ENCODE results near the gene OR5H2. TPM values are rescaled to one million over a fixed set of nuclear protein-coding genes. Genes with fewer than 3 reads are reported as not detected.
"Not testable (repeated sequence)": the region's sequence is repeated elsewhere in the genome, so short reads cannot be mapped to it uniquely, and the experiment has no call there.

Gene OR5H2
- not detected in 2 replicates for total RNA-seq (2014; rRNA removed; shearing (Covaris generic))

DNA sequence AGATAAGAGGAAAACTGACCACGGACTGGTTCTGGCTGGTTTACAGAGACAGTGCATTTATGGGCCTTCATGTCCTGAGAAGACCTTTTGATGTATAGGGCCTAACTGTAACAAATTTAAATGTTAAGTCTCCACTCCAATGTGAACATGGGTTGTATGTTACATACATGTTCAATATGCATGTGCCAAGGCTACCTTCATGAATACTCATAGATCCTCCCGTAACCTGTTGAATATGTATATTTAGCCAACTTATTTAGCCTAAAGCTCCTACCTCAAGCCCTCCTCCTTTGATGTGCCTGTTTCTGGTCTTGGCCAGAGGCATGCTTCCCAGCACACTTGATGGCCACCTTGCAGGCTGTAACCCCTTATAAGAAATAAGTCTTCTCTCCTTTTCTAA is at the start of gene OR5H2:
Gene OR5H2, plus strand, starts transcription at position 301 of the 400 bp plus-strand sequence. CDS start 398 bp downstream, outside the sequence.
- no peak for DNase-seq (ENCODE audit: low spot score)

DNA sequence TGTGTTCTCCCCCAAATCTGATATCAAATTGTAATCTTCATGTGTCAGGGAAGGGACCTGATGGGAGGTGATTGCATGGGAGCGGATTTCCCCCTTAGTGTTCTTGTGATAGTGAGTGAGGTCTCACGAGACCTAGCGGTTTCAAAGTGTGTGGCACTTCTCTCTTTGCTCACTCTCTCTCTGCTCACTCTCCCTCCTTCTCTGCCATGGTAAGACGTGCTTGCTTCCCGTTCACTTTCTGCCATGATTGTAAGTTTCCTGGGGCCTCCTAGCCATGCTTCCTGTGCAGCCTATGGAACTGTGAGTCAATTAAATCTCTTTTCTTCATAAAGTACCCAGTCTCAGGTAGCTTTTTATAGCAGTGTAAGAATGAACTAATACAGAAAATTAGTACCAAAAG is 48.8 kb upstream of the OR5H2 start:
- no peak for DNase-seq (ENCODE audit: low spot score)

DNA sequence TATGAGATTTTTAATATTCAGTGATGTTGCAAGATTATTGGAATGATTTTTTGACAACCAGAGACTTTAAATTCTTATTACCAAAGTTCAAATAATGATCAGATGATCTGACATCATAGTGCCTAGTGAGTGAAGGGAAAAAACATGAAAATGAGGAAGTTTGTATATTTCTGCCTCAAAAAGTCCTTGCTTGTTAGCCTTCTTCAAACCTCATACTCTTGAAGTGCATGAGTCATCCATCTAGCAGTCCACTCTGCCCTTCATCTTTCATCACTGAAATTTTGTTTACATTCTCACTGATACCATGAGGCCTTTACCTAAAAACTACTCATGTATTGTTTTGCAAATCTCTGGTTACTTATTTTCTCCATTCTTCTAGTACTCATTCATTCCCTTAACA is 42.2 kb upstream of the OR5H2 start:
- no peak for DNase-seq (ENCODE audit: low spot score)

DNA sequence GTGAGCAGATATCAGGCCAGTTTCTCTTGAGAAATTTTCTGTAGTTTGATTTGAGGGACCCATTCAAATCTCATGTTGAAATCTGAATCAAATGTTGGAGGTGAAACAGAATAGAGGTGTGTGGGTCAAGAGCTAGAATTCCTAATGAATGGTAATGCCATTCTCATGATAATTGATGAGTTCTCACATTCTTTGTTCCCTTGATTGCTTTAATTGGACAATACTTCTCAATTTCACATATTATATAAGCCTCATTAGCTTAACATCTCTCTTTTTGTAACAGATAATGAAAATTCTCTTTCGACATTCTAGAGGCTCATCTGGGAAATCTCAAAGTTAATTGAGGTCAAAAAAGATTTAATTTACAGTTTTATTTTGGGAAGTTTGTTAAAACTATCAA is 40.1 kb upstream of the OR5H2 start:
- DNase-seq (ENCODE audit: low spot score): no peak

DNA sequence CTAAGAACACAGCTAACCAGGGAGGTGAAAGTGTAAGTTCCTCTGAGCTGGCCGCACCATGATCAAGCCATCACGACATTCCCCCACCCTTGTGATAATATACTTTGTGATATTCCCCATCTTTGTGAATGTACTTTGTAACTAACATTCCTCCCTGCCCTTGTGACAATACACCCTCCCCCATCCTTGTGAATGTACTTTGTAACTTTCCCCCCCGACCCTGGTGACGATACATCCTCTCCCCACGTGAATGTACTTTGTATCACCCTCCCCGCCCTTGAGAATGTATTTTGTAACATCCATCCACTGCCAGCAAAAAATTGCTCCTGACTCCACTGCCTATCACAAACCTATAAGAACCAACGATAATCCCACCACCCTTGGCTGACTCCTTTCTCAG is 38.5 kb upstream of the OR5H2 start:
- DNase-seq (ENCODE audit: low spot score): no peak

DNA sequence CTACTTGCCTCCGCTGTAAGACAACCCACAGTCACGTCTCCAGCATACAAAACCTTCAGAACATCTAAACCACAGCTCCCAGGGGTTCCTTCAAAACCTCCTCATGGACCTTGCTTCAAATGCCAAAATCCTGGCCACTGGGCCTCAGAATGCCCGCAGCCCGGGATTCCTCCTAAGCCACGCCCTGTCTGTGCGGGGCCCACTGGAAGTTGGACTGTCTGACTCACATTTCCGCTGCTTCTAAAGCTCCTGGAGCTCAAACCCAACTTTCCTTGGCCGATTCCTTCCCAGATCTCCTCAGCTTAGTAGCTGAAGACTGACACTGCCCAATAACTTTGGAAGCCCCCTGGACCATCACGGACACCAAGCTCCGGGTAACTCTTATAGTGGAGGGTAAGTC is 36.2 kb upstream of the OR5H2 start:
- peak; percentile 13 for DNase-seq (ENCODE audit: low spot score)

DNA sequence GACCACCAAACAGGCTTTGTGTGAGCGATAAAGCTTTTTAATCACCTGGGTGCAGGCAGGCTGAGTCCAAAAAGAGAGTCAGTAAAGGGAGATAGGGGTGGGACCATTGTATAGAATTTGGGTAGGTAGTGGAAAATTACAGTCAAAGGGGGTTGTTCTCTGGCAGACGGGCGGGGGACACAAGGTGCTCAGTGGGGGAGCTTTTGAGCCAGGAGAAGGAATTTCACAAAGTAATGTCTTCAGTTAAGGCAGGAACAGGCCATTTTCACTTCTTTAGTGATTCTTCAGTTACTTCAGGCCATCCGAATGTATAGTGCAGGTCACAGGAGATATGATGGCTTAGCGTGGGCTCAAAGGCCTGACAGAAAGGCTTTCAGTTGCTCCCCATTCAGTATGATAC is 26.3 kb upstream of the OR5H2 start:
- DNase-seq (ENCODE audit: low spot score): not testable (repeated sequence)

DNA sequence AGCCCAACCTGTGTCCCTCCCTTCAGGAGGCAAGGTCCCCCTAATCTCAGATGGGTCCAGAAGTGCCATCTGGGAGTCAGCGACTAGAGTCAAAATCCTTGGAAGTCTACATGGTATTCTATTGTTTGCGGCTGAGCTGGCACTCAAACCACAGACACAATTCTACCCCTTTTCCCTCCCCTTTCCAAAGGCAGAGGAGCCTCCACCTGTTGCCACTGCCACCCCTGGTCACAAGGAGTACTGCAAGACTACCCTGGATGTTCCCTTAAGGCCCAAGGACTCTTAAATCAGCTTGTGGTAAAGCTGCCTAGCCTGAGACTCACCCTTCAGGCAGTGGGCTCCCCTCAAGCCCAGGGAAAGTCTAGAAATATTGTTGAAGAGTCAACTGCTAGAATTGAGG is 22.6 kb upstream of the OR5H2 start:
- DNase-seq (ENCODE audit: low spot score): no peak

DNA sequence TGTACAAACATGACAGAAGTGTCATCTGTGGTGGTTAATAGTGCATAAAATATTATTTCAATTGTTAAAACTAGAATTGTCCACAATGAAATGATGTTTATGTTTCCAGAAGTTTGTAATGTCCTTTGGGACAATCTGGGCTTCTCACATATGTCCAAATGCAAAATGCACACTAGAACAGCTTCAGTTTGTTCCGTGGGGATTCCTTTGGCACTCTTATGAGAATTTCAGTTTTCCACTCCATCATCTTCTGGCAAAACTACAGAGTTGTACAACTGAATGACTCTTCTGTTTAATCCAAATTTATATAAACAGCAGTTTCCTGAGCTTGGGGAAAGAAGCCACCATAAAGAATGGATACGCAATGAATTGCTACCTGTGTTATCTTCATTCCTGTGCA is 20.3 kb upstream of the OR5H2 start:
- DNase-seq (ENCODE audit: low spot score): no peak

DNA sequence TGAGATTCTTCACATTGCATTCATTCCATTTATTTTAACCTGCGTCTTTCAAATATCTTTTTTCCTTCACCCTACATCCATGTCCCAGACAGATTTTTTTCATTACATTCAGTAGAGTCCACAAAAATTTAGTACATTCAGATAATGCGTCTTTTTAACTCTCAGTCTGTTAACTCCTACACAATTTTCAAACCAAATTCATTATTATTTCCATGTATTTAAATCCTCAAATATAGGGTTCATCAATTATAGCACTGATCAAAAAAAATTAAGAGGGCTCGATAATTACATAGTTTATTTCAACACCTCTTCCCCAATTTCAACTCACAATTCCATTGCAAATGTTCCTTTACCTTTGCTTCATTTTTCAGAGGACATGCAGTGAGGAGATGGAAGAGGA is 18.4 kb upstream of the OR5H2 start, which contains the start of gene OR5H6:
Gene OR5H6, plus strand, starts transcription at position 301 of the 400 bp plus-strand sequence. Its CDS starts 89 bp downstream, at position 390.
- no peak for DNase-seq (ENCODE audit: low spot score)

DNA sequence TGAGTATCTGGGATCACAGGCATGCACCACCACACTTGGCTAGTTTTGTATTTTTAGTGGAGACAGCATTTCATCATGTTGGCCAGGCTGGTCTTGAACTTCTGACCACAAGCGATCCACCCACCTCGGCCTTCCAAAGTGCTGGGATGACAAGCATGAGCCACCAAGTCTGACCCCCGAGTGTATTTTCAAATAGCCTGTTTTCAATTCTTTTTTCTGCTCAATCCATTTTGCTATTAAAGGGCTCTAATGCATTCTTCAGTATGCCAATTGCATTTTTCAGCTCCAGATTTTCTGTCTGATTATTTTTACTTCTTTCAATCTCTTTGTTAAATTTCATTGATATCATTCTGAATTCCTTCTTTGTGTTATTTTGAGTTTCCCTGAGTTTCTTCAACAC is 12.5 kb upstream of the OR5H2 start:
- DNase-seq (ENCODE audit: low spot score): no peak

DNA sequence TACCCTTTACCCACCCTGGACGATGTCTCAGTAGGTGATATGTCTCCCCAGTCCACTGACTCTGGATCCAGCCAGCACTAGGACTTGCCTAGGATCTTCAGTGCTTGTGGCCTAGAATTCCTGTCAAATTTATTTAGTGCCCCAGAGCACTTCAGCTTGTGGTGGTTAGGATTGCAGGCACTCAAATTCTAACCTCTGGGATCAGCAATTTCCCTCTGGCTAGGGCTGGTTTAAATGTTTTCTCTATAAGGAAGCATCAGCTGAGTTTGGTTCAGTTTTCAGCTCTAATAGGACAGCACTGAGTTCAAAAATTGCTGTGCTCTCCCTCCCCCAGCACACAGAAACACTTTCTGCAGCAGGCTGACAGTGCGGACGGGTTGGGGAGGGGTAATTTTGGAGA is 10.2 kb upstream of the OR5H2 start:
- no peak for DNase-seq (ENCODE audit: low spot score)

DNA sequence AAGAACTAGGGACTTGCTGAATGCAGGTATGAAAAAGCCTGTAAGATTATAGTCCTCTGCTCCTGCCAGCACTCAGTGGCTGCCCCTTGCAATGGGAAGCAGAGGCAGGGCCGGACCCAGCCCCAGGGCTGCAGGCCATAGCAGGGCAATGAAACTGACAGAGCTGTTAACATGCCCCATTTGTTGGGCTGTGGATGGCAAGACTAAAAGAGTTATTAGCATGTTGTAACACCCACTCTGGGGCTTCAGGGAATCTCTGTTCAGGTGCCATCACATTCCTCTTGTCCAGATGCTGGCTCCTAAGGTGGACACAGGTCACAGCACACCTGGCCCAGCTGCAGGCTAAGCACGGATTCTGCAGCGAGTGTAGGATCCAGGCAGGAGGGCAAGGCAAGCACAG is 7.4 kb upstream of the OR5H2 start:
- DNase-seq (ENCODE audit: low spot score): no peak

DNA sequence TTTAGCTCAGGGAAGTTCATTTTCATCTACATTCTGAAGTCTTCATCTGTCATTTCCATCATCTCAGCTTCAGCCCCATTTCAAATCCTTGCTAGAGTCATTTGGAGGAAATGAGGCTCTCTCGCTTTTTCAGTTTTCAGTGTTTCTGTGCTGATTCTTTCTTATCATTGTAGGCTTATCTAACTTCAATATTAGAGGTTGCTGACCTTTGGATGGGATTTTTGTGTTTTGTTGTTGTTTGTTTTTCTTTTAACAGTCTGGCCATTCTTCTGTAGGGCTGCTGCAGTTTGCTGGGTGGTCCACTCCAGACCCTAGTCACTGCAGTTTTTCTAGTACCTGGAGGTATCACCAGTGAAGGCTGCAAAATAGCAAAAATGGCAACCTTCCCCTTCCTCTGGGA is 8.6 kb downstream of the OR5H2 start:
- DNase-seq (ENCODE audit: low spot score): no peak

DNA sequence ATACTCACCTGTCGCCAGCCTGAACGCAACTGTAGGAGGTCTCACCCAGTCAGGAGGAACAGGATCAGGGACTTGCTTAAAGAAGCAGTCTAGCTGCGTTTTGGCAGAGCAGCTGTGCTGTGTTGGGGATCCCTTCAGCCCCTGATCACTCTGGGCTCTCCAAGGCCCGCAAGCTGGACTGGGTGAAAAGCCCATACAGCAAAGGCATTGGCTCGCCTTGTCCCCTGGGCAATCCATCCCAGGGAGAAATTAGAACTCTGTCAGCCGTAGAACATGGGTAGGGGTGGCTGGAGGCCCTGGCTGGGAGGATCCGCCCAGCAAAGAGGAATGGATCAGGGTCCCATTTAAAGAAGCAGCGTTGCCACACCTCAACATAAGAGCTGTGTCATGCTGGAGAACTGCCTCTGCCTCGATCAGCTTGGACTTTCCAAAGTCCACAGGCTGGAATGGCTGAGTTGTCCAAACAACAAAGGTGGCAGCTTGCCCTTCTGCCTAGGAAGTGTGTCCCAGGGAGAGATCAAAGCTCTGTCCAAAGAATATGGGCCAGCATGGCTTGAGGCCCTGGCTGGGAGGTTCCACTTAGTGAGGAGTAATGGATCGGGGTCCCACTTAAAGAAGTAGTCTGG is 9.1 kb downstream of the OR5H2 start:
- no peak for DNase-seq (ENCODE audit: low spot score)

DNA sequence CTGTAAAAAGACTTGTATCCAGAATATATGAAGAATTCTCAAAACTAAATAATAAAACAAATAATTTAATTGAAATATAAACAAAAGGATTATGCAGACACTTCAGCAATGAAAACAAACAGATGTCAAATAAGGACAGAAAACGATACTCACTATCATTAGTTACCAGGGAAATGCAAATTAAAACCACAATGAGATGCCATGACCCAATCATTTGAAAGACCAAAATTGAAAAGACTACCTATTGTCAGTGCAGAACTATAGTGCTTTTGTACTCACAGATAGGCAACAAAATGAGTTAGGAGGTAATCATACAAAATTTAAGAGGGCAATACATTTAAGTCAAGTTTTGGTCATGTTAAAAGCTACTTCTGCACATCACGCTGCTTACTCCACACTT is 39.8 kb downstream of the OR5H2 start:
- DNase-seq (ENCODE audit: low spot score): no peak

DNA sequence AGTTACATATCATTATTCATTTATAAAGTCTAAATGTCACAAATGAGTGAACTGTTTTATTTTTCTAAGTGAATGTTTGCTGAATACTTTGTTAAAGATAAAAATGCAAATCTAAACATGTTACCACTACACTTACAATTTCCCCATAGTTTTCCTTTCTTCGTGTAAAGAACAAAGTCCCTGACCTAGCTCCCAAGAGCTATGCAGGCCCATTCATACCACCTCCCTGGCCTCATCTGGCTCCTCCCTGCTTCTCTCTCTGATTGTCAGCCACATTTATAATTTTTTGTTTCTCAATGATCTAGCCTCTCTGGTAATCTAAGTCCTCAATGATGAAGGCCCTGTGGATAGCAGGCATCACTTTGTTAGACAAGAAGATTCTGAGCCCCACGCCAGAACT is 40.4 kb downstream of the OR5H2 start:
- DNase-seq (ENCODE audit: low spot score): no peak

DNA sequence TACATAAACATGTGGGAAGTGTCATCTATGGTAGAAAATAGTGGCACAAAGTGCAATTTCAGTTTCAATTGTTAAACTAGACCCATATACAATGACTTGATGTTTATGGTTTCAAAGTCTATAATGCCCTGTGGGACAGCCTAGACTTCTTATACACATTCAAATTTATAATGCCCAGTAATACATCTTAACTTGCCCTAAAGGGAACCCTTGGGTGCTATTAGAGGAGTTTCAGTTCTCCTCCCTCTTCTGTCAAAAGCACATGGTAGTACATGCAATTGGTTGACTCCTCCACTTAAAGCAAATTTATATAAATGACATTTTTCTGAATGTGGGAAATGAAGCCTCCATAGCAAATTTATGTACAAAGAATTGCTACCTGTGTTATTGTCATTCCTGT is 41.1 kb downstream of the OR5H2 start:
- no peak for DNase-seq (ENCODE audit: low spot score)

DNA sequence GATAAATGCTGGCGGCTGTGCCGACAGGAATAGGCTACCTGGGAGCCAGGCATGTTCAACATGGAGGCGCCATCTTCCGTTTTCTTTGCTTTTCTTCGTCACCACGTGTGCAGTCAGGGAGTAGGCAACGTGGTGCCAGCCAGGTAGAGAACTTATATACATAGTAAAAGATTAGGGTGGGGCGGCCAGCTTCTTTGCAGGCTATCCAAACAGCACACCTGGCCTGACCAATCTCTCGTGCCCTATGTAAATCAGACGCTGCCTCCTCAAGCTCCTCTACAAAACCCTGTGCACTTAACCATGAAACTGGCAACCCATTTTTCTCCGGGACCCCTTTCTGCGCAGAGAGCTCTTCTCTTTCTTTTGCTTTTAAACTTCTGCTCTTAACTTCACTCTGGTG is 42.8 kb downstream of the OR5H2 start:
- DNase-seq (ENCODE audit: low spot score): no peak

DNA sequence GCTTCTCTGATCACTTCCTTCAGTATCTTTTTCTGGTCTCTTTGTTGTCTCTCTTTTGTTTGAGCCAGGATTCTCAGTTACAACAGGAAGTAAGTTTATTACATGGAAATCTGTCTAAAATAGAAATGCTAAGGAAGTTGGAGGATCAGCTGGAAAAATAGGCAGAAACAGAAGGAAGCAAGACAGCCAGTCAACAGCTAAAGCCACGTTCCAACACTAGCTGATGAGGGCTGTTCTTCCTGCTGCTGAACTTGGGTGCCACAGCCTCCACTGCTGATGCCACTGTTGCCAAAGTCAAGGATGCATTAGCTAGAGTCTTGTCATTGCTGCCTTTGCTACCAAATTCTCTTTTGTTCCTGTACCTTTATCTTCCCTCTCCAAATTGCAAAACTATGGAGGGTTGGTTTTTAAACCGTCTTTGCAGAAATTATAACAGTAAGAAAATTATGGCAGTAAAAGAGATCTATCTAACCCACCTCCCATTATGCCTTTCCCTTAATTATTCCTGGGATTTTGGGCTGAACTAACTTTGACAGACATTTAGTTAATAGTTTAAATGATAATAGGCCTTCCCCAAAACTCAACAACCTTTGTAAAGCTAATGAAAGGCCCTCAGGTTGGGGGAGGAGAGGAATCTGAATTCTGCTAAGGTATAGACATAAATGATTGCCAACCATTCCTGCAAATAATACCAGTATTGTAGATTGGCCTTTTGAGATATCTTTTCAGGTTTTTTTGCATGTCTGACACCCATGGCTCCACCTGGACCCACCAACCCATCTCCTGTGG is 44.0 kb downstream of the OR5H2 start:
- no peak for DNase-seq (ENCODE audit: low spot score)

DNA sequence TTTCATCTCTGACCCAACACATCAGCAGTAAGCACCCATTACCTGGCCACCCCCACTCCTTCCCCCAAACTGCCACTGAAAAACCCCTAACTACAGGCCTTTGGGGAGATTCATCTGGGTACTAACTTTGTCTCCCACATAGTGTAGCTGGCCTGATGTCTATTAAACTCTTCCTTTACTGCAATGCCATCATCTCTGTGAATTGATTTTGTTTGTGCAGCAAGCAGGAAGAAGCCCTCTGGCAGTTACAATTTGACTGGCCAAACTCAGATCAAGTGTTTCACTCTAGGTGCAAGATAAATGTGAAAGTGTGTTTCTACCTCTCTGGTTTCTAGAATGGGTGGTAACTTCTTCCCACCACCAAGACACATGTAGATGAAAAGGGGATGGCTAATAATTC is 44.6 kb downstream of the OR5H2 start:
- DNase-seq (ENCODE audit: low spot score): no peak

DNA sequence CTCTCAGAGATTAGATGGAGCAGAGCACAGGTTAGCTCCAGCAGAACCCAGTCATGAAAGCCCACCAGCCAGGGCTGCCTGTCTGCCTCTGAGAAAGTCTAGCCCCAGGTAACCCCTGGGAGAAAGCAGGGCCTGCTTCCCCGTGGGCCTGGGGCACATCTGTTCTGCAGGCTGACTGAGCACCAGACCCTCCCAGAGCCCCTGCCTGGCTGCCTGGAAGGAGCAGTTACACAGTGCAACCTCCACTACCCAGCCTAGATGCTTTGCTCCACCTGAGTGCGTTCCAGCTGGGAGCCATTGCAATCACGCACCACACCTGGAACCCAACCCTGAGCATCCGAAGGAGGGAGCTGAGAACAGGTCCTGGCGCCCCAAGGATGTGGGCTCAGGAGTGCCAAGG is 46.6 kb downstream of the OR5H2 start:
- DNase-seq (ENCODE audit: low spot score): no peak

DNA sequence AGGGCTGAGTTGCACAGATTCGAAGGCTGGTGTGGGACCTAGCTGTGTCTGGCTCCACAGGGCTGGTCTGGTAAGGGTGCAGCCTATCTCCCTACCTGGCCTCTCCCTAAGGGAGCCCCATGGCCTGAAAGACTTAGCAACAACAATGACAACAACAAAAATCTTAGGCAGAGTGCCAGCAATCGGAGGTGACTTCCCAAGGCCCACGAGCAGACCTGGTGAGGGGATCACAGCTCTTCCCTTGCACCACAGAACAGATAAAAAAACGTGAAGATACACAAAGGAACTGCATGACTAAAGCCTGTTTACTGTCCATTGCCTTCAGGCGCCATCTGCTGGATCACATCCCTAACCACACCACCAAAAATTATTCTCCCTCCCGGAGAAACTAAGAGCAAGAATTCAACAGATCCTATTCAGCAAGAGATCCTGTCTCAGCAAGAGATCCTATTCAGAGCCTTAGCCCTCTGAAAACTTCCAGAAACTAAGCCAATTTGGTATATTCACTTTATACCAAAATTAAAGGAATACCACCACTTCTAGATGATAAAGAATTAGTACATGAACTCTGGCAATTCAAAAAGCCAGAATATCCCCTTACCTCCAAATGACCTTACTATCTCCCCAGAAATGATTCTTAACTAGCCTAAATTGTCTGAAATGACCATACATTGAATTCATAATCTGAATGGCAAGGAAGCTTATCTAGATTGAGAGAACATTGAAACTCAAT is 47.3 kb downstream of the OR5H2 start:
- DNase-seq (ENCODE audit: low spot score): peak; percentile 43

All from H4 (cell line).